NB4 (cell line): ENCODE results near the gene DRP2.
A peak's percentile ranks its signal among the peaks of the same experiment; 100 is the strongest.
"Not testable (repeated sequence)": the region's sequence is repeated elsewhere in the genome, so short reads cannot be mapped to it uniquely, and the experiment has no call there.

Experiments
- DNase-seq: peaks from one replicate; pipeline ENCODE4 v3.0.0; 2010; ENCODE audit warnings: low read depth
- H3K4me3 ChIP-seq: one replicate; pipeline ENCODE4 v1.5.1; 2011; ENCODE audit warnings: mild to moderate bottlenecking, low read depth, low read length, moderate library complexity
- MAX ChIP-seq: IDR thresholded peaks from 2 replicates; pipeline ENCODE4 v1.6.1; 2011; ENCODE audit warnings: low read depth, low read length
- MYC ChIP-seq: IDR thresholded peaks from 2 replicates; pipeline ENCODE4 v1.6.1; 2011; ENCODE audit warnings: low read depth, low read length
- POLR2A ChIP-seq: IDR thresholded peaks from 2 replicates; pipeline ENCODE4 v1.6.1; 2011; ENCODE audit warnings: mild to moderate bottlenecking; ENCODE audit not compliant: insufficient read length; ENCODE audit errors: extremely low read depth
- TF ChIP-seq, protein P1 (sequence below): IDR thresholded peaks from one replicate; pipeline ENCODE4 v1.5.1; 2012; ENCODE audit warnings: low read depth, low read length

DRP2 gene

DNA sequence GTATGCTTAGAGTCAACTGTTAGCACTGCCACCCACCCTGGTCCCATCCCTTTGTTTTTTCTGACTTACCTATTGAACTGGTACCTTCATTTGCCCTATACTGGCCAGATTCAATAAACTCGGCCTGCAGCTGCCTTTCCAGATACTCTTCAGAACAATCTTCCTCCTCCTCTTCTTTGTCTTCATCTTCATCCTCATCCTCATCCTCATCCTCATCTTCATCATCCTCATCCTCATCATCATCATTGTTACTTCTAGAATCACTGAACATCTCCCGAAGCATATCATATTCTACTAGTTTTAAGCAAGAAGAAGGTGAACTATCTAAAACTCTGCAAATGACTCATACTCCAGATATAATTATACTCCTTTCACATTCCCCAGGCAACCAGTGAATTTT lies 56.7 kb downstream of the DRP2 start:
- no peak for DNase-seq
- TF ChIP-seq MAX, result no peak
- TF ChIP-seq POLR2A, result no peak
- TF ChIP-seq MYC, result no peak
- TF ChIP-seq, protein P1, sequence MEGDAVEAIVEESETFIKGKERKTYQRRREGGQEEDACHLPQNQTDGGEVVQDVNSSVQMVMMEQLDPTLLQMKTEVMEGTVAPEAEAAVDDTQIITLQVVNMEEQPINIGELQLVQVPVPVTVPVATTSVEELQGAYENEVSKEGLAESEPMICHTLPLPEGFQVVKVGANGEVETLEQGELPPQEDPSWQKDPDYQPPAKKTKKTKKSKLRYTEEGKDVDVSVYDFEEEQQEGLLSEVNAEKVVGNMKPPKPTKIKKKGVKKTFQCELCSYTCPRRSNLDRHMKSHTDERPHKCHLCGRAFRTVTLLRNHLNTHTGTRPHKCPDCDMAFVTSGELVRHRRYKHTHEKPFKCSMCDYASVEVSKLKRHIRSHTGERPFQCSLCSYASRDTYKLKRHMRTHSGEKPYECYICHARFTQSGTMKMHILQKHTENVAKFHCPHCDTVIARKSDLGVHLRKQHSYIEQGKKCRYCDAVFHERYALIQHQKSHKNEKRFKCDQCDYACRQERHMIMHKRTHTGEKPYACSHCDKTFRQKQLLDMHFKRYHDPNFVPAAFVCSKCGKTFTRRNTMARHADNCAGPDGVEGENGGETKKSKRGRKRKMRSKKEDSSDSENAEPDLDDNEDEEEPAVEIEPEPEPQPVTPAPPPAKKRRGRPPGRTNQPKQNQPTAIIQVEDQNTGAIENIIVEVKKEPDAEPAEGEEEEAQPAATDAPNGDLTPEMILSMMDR, result no peak
- H3K4me3 ChIP-seq, result no peak overlapping the region

DNA sequence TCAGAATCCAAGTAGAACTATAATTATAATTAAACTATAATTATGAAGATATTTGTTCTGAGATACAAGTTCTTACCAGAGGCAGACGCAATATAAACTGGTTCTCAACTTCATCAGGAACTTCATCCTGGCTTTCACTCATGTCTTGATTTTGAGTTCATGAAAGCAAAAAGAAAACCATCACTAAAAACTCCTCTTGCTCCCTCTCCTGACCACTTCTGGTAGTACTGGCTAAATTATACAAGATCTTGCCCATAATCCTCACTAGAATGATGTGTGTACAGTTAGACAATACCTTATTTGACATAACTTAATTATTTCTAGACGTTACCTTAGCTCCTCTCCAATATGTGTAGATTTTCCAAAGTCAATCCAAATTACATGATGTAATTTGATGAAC lies 67.8 kb downstream of the DRP2 start:
- peak; percentile 44 for DNase-seq
- H3K4me3 ChIP-seq, result no peak overlapping the region
- TF ChIP-seq, protein P1, result peak; percentile 48
- TF ChIP-seq MAX, result no peak
- no peak for TF ChIP-seq POLR2A

DNA sequence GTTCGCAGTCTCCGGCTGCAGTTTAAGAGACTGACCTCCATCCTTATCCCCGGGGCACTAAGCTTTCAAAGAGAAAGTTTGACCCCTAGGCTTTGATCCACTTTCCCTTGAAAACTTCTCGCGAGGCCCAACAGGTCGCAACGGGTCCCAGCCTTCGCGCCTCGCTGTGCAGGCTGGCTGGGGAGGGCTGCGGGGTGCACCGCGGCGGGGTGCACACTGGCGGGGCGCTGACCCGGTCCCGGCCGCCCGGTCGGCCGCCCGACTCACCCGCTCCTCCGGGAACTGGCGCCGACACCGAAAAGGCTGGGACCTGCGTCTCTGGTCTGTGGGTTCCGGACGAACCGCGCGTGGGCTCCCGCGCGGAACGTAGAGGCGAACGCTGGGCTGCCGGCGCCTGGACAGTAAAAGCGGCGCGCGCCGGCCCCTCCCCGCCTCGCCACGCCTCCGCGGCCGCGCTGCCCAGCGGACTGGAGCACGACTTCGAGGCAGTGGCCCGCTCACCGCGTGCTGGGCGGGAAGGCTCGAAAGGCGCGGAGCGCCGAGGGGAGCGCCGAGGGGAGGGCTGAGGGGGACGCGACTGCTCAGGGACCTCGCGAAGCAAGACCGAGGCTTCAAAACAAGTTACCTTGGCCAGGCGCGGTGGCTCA lies 71.5 kb downstream of the DRP2 start, which contains the start of gene TAF7L:
Gene TAF7L (minus strand): TSS at position 378 of the 647 bp plus-strand sequence. CDS start 3,791 bp downstream, outside the sequence.
- H3K4me3 ChIP-seq, result no peak within 1 kb of the TSS

GRCh38 chrX:101295603-101296002 lies 76.0 kb downstream of the DRP2 start:
- DNase-seq, H3K4me3 ChIP-seq: not testable (repeated sequence)

More for the DNA sequence above, 71.5 kb downstream of the DRP2 start, which contains the start of gene TAF7L:
- TF ChIP-seq MYC, result no peak
- TF ChIP-seq, protein P1, result no peak
- TF ChIP-seq MAX, result no peak
- no peak for TF ChIP-seq POLR2A
- DNase-seq, result no peak

DNA sequence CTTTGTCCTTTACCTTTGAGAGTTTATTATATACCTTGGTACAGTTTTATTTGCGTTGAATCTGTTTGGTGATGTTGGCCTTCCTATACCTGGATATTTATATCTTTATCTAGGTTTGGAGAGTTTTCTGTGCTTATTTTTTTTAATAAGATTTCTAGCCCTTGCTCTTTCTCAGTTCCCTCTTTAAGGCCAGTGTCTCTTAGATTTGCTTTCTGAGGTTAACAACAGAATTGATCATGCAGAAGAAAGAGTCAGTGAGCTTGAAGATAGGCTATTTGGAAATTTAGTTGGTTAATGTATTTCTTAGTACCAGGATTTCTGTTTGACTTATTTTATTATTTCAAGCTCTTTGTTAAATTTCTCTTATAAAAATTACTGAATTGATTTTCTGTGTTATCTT lies 84.2 kb downstream of the DRP2 start:
- TF ChIP-seq POLR2A (no peak), MYC (no peak), MAX (no peak)
- TF ChIP-seq, protein P1, result no peak
- DNase-seq, result no peak
- no peak overlapping the region for H3K4me3 ChIP-seq
